Trophoblast cell (in vitro differentiated cells and primary cell): Measurements from ENCODE around the gene MX2.

ENCODE experiments used
- DNase-seq, 2 donors: peaks; one replicate each; pipeline ENCODE4 v3.0.0-alpha.2; 2016
- H2AFZ ChIP-seq: 2 replicates; pipeline ENCODE4 v1.6.1; 2013; ENCODE audit warnings: low read length, moderate library complexity, mild to moderate bottlenecking; ENCODE audit not compliant: insufficient read depth, poor library complexity
- H2AK5ac ChIP-seq: 2 replicates; pipeline ENCODE4 v1.6.1; 2013; ENCODE audit warnings: mild to moderate bottlenecking, low read length
- H2BK120ac ChIP-seq: 2 replicates; pipeline ENCODE4 v1.6.1; 2013; ENCODE audit warnings: low read length, mild to moderate bottlenecking, moderate library complexity; ENCODE audit not compliant: insufficient read depth, poor library complexity
- H2BK12ac ChIP-seq: 2 replicates; pipeline ENCODE4 v1.6.1; 2013; ENCODE audit warnings: mild to moderate bottlenecking, low read length, moderate library complexity
- H2BK5ac ChIP-seq: 2 replicates; pipeline ENCODE4 v1.6.1; 2013; ENCODE audit warnings: low read length, low read depth, moderate library complexity, mild to moderate bottlenecking; ENCODE audit not compliant: poor library complexity
- H3K14ac ChIP-seq: 2 replicates; pipeline ENCODE4 v1.6.1; 2013; ENCODE audit warnings: mild to moderate bottlenecking, low read length
- H3K18ac ChIP-seq: 2 replicates; pipeline ENCODE4 v1.6.1; 2013; ENCODE audit warnings: mild to moderate bottlenecking, low read length
- H3K23ac ChIP-seq: 2 replicates; pipeline ENCODE4 v1.6.1; 2013; ENCODE audit warnings: low read length
- H3K27ac ChIP-seq: 2 replicates; pipeline ENCODE4 v1.5.1; 2013; ENCODE audit warnings: low read depth, mild to moderate bottlenecking, inconsistent platforms, low read length, moderate library complexity
- H3K27me3 ChIP-seq: 2 replicates; pipeline ENCODE4 v1.6.1; 2013; ENCODE audit warnings: inconsistent platforms, mild to moderate bottlenecking, low read length, moderate library complexity; ENCODE audit not compliant: insufficient read depth
- H3K36me3 ChIP-seq, 2 experiments: 1 replicate in 1 of 2; 2 replicates in 1 of 2; pipeline ENCODE4 v1.6.1; 2013; ENCODE audit warnings: low read length in 2 of 2, mild to moderate bottlenecking in 2 of 2, moderate library complexity in 1 of 2; ENCODE audit not compliant: insufficient read depth in 2 of 2, control insufficient read depth in 1 of 2
- H3K4ac ChIP-seq: 2 replicates; pipeline ENCODE4 v1.6.1; 2013; ENCODE audit warnings: low read depth, mild to moderate bottlenecking, low read length, moderate library complexity
- H3K4me1 ChIP-seq, 2 experiments: 1 replicate in 1 of 2; 2 replicates in 1 of 2; pipeline ENCODE4 v1.6.1; 2013; ENCODE audit warnings: low read length in 2 of 2, mild to moderate bottlenecking in 2 of 2, moderate library complexity in 1 of 2; ENCODE audit not compliant: insufficient read depth in 2 of 2, control insufficient read depth in 1 of 2
- H3K4me2 ChIP-seq: 2 replicates; pipeline ENCODE4 v1.6.1; 2013; ENCODE audit warnings: inconsistent platforms, mild to moderate bottlenecking, low read length, moderate library complexity
- H3K4me3 ChIP-seq: 2 replicates; pipeline ENCODE4 v1.5.1; 2013; ENCODE audit warnings: mild to moderate bottlenecking, low read depth, low read length, inconsistent platforms
- H3K79me1 ChIP-seq: one replicate; pipeline ENCODE4 v1.6.1; 2013; ENCODE audit warnings: low read length
- H3K79me2 ChIP-seq: 2 replicates; pipeline ENCODE4 v1.6.1; 2013; ENCODE audit warnings: low read length, mild to moderate bottlenecking; ENCODE audit not compliant: control insufficient read depth, insufficient read depth, poor library complexity
- H3K9ac ChIP-seq: 2 replicates; pipeline ENCODE4 v1.6.1; 2013; ENCODE audit warnings: mild to moderate bottlenecking, low read length
- H3K9me3 ChIP-seq: 2 replicates; pipeline ENCODE4 v1.6.1; 2013; ENCODE audit warnings: low read depth, mild to moderate bottlenecking, control low read depth, inconsistent platforms, low read length; ENCODE audit not compliant: insufficient read depth
- H4K12ac ChIP-seq: 2 replicates; pipeline ENCODE4 v1.6.1; 2013; ENCODE audit warnings: low read depth, mild to moderate bottlenecking, low read length, moderate library complexity
- H4K8ac ChIP-seq: 2 replicates; pipeline ENCODE4 v1.6.1; 2013; ENCODE audit warnings: low read depth, mild to moderate bottlenecking, low read length, moderate library complexity
- H4K91ac ChIP-seq: one replicate; pipeline ENCODE4 v1.6.1; 2013; ENCODE audit warnings: low read depth, mild to moderate bottlenecking, low read length, moderate library complexity
- WGBS: extraction: QIAGEN DNeasy Blood & Tissue Kit; methylation state at CpG from one replicate; pipeline ENCODE4 v1.1.7; 2013; ENCODE audit warnings: missing lambda C conversion rate; ENCODE audit not compliant: insufficient read length, insufficient coverage; ENCODE audit errors: extremely low coverage; 5-methylcytosine and 5-hydroxymethylcytosine counted together

MX2 gene

DNA sequence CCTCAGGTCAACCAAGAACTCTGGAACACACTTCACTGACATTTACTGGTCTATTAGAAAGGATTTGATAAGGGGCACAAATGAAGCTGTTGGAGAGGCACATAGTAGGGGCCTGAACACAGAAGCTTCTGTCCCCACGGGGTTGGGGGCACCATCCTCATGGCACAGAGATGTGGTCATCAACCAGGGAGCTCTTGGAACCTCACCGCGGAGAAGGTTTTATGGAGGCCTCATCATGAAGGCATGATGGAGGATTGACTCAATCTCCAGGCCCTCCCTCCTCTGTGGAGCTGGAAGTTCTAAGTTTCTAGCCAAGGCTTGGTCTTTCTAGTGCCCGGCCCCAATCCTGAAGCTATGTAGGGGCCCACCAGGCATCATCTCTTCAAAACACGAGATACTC, 87.8 kb downstream of the MX2 start:
- H2AK5ac ChIP-seq = no peak overlapping the region
- H3K4ac ChIP-seq = no peak overlapping the region
- no peaks in the 10 kb centered on the region for H3K79me1 ChIP-seq
- H4K12ac ChIP-seq = no peak overlapping the region
- no peak overlapping the region for H3K27ac ChIP-seq
- no peak overlapping the region for H3K23ac ChIP-seq
- no peak overlapping the region for H4K8ac ChIP-seq
- H3K9ac ChIP-seq = no peak overlapping the region
- no peaks in the 10 kb centered on the region for H3K4me1 ChIP-seq
- H3K4me2 ChIP-seq = no peak overlapping the region
- no peak overlapping the region for H3K14ac ChIP-seq
- H3K4me3 ChIP-seq = no peak overlapping the region
- no peak overlapping the region for H2BK120ac ChIP-seq
- no peaks in the 10 kb centered on the region for H3K79me2 ChIP-seq
- H2BK5ac ChIP-seq = no peak overlapping the region
- no CpG with 5 or more reads among the region's 5 CpGs for WGBS
- DNase-seq = no peak
- H3K18ac ChIP-seq = no peak overlapping the region
- no peaks in the 10 kb centered on the region for H3K27me3 ChIP-seq
- H4K91ac ChIP-seq = no peak overlapping the region
- H3K9me3 ChIP-seq = peaks cover 2% of the 10 kb centered on the region
- H2BK12ac ChIP-seq = no peak overlapping the region
- no peaks in the 10 kb centered on the region for H3K36me3 ChIP-seq
- H2AFZ ChIP-seq = no peak overlapping the region

GRCh38 chr21:41451753-41452676, 90.2 kb downstream of the MX2 start:
- H2AFZ ChIP-seq = no peak overlapping the region

GRCh38 chr21:41453198-41453597, 91.4 kb downstream of the MX2 start:
- H3K4me2 ChIP-seq = no peak overlapping the region
- no peak overlapping the region for H2BK120ac ChIP-seq
- no peak overlapping the region for H3K23ac ChIP-seq
- no peaks in the 10 kb centered on the region for H3K79me1 ChIP-seq
- no peaks in the 10 kb centered on the region for H3K79me2 ChIP-seq
- no peaks in the 10 kb centered on the region for H3K36me3 ChIP-seq
- no peak overlapping the region for H3K9ac ChIP-seq
- no peak overlapping the region for H3K14ac ChIP-seq
- no peaks in the 10 kb centered on the region for H3K27me3 ChIP-seq
- no peak for DNase-seq
- no peaks in the 10 kb centered on the region for H3K4me1 ChIP-seq
- H2AFZ ChIP-seq = no peak overlapping the region
- H2BK5ac ChIP-seq = no peak overlapping the region
- no peak overlapping the region for H4K12ac ChIP-seq
- H3K4ac ChIP-seq = no peak overlapping the region
- H3K18ac ChIP-seq = no peak overlapping the region
- H2BK12ac ChIP-seq = no peak overlapping the region
- H3K27ac ChIP-seq = no peak overlapping the region
- H2AK5ac ChIP-seq = no peak overlapping the region
- WGBS = no CpG with 5 or more reads among the region's 3 CpGs
- no peak overlapping the region for H4K8ac ChIP-seq
- no peaks in the 10 kb centered on the region for H3K9me3 ChIP-seq
- H3K4me3 ChIP-seq = no peak overlapping the region
- H4K91ac ChIP-seq = no peak overlapping the region

More at GRCh38 chr21:41451753-41452676, 90.2 kb downstream of the MX2 start:
- Histone ChIP-seq H3K79me2 (no peaks in the 10 kb centered on the region), H3K4ac (no peak overlapping the region), H3K23ac (no peak overlapping the region), H4K8ac (no peak overlapping the region), H3K4me2 (no peak overlapping the region), H4K91ac (no peak overlapping the region), H3K36me3 (no peaks in the 10 kb centered on the region), H3K18ac (no peak overlapping the region), H2AK5ac (no peak overlapping the region), H2BK12ac (no peak overlapping the region), H3K4me3 (no peak overlapping the region), H3K9me3 (no peaks in the 10 kb centered on the region), H3K4me1 (no peaks in the 10 kb centered on the region), H3K14ac (no peak overlapping the region), H3K27ac (no peak overlapping the region), H2BK120ac (no peak overlapping the region), H3K9ac (no peak overlapping the region), H4K12ac (no peak overlapping the region), H3K27me3 (no peaks in the 10 kb centered on the region), H2BK5ac (no peak overlapping the region), H3K79me1 (no peaks in the 10 kb centered on the region)
- DNase-seq = peak; percentile 30 to 59
- WGBS = no CpG with 5 or more reads among the region's 16 CpGs

DNA sequence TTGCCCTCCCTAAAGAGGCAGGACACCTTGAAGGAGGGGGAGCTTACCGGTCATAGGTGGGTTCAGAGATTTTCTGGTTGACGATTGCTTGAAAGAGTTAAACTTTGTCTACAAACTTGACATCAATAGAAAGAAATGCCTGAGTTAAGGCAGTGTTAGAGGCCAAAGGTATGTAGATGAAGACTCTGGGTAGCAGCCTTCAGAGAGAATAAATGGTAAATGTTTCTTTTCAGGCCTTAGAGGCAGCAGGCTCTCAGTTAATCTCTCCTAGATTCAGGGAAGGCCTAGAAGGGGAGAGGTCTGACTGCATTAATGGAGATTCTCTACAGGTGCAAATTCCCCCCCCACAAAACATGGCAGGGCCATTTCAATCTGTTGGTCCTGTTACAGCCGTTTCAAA, 91.9 kb downstream of the MX2 start:
- peaks cover 3% of the 10 kb centered on the region for H3K9me3 ChIP-seq
- no peak overlapping the region for H3K4me2 ChIP-seq
- H3K27me3 ChIP-seq = no peaks in the 10 kb centered on the region
- H3K9ac ChIP-seq = no peak overlapping the region
- H2BK5ac ChIP-seq = no peak overlapping the region
- no peaks in the 10 kb centered on the region for H3K4me1 ChIP-seq
- H3K4me3 ChIP-seq = no peak overlapping the region
- H4K8ac ChIP-seq = no peak overlapping the region
- no peak overlapping the region for H2BK120ac ChIP-seq
- WGBS = no CpG with 5 or more reads among the region's 3 CpGs
- no peak overlapping the region for H4K91ac ChIP-seq
- H4K12ac ChIP-seq = no peak overlapping the region
- H3K14ac ChIP-seq = no peak overlapping the region
- H2AFZ ChIP-seq = no peak overlapping the region
- H3K4ac ChIP-seq = no peak overlapping the region
- H2BK12ac ChIP-seq = no peak overlapping the region
- H3K79me2 ChIP-seq = no peaks in the 10 kb centered on the region
- H3K27ac ChIP-seq = no peak overlapping the region
- H3K79me1 ChIP-seq = no peaks in the 10 kb centered on the region
- no peaks in the 10 kb centered on the region for H3K36me3 ChIP-seq
- no peak overlapping the region for H2AK5ac ChIP-seq
- no peak for DNase-seq
- no peak overlapping the region for H3K23ac ChIP-seq
- H3K18ac ChIP-seq = no peak overlapping the region
